Measurements from ENCODE around the gene SYNE3. TPM values are rescaled to one million over a fixed set of nuclear protein-coding genes. Genes with fewer than 3 reads are reported as not detected.

SYNE3 gene
- total and polyA plus RNA-seq, 7 donors = 0.45 to 4.7 (median 3.4) TPM

DNA sequence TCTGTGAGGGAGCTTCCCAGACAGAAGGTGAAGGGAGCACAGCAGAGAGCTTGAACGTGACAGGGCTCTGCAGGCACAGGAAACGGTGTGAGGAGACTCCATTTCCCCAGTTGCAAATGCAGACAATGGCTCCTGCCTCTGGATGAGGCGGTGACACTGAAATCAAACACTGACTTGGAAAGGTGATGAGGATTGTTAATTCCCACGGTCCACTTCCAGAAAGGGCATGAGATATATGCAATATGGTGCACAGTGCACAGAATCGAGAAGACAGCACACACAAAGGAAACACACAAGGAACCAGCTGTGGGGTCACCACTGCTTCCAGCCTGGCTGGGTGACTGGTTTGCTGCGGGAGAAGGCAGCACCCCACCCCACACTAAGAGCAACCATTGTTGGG, 42.0 kb downstream of the SYNE3 start:
- Histone ChIP-seq H3K4me3 (no peak overlapping the region), H3K27me3 (ENCODE audit: insufficient read depth in 3 of 3, low read length in 2 of 3) (no peaks in the 10 kb centered on the region), H3K9me3 (no peaks in the 10 kb centered on the region), H3K27ac (no peak overlapping the region), H3K4me1 (peaks cover 14% of the 10 kb centered on the region), H3K36me3 (ENCODE audit: insufficient read depth in 1 of 2, low read depth in 1 of 2) (peaks cover 0 to 12% of the 10 kb centered on the region in 2 donors)
- intact Hi-C loops (cut with DNase I) = no loop called here
- TF ChIP-seq, protein P1, sequence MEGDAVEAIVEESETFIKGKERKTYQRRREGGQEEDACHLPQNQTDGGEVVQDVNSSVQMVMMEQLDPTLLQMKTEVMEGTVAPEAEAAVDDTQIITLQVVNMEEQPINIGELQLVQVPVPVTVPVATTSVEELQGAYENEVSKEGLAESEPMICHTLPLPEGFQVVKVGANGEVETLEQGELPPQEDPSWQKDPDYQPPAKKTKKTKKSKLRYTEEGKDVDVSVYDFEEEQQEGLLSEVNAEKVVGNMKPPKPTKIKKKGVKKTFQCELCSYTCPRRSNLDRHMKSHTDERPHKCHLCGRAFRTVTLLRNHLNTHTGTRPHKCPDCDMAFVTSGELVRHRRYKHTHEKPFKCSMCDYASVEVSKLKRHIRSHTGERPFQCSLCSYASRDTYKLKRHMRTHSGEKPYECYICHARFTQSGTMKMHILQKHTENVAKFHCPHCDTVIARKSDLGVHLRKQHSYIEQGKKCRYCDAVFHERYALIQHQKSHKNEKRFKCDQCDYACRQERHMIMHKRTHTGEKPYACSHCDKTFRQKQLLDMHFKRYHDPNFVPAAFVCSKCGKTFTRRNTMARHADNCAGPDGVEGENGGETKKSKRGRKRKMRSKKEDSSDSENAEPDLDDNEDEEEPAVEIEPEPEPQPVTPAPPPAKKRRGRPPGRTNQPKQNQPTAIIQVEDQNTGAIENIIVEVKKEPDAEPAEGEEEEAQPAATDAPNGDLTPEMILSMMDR (IDR thresholded peaks at IDR 0.05) = no peak
- 76 to 88% (median 87%) methylated on average over 6 of the region's 6 CpGs for WGBS, 3 donors
- no peak for ATAC-seq
- peak in 1 of 2 donors; percentile 24 for DNase-seq

DNA sequence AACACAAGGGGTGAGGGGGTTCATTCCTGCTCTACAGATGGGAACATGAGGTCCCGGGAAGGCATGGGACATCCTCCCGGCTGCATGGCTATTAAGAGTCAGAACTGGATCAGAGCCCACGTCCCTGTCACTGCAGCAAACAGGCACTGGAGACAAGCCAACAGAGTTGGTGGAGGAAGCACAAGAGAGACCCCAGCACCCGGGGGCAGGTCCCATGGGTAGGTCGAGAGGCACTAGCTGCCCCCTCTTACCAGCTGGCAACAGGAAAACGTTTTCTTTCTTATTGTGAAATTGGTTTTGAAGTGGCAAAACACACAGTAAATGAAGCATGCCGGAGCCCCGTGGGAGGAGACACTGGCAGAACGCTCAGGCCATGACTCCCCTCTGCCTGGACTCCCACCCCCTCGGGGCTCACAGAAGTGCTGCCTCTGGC, 43.6 kb downstream of the SYNE3 start:
- intact Hi-C loops (cut with DNase I) = no loop called here
- no peaks in the 10 kb centered on the region for H3K9me3 ChIP-seq
- H3K4me3 ChIP-seq = no peak overlapping the region
- ATAC-seq (peak in 2 of 4 donors; percentile 14 to 28), DNase-seq (peak; percentile 52 to 74)
- TF ChIP-seq, protein P1 (IDR thresholded peaks at IDR 0.05) = no peak
- peaks cover 0 to 12% of the 10 kb centered on the region in 2 donors for H3K36me3 ChIP-seq (ENCODE audit: insufficient read depth in 1 of 2, low read depth in 1 of 2)
- no peak overlapping the region for H3K27ac ChIP-seq
- 34 to 52% (median 35%) methylated on average over 10 of the region's 10 CpGs for WGBS, 3 donors
- peaks cover 14% of the 10 kb centered on the region for H3K4me1 ChIP-seq
- H3K27me3 ChIP-seq (ENCODE audit: insufficient read depth in 3 of 3, low read length in 2 of 3) = no peaks in the 10 kb centered on the region

DNA sequence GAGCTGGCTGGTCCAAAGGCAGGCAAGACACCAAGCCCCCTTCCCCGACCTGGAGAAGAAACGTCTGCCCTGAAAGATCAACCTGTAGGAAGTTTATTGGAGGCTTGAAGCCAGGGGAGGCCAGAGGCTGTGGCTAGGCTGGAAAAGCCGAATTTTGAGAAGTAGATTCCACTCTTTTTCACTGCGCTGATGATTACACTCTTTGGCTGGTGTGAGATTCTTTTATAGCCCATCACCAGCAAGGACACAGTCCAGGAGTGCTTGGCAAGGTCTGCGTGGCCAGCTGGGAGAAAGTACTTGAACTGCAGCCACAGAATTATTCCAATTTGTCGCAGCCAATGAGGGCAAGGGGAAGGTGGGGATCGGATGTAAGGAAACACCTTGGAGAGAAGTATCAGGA, 45.0 kb downstream of the SYNE3 start:
- TF ChIP-seq, protein P1 (IDR thresholded peaks at IDR 0.05) = no peak
- no peaks in the 10 kb centered on the region for H3K27me3 ChIP-seq (ENCODE audit: insufficient read depth in 3 of 3, low read length in 2 of 3)
- H3K4me3 ChIP-seq = no peak overlapping the region
- DNase-seq (no peak), ATAC-seq (peak; percentile 54 to 78 (median 68))
- intact Hi-C loops (cut with DNase I) = no loop called here
- no peak overlapping the region for H3K27ac ChIP-seq
- no peaks in the 10 kb centered on the region for H3K9me3 ChIP-seq
- WGBS, 3 donors = 19 to 26% (median 25%) methylated on average over 7 of the region's 7 CpGs
- peaks cover 0 to 18% of the 10 kb centered on the region in 2 donors for H3K36me3 ChIP-seq (ENCODE audit: insufficient read depth in 1 of 2, low read depth in 1 of 2)
- H3K4me1 ChIP-seq = peaks cover 14% of the 10 kb centered on the region

DNA sequence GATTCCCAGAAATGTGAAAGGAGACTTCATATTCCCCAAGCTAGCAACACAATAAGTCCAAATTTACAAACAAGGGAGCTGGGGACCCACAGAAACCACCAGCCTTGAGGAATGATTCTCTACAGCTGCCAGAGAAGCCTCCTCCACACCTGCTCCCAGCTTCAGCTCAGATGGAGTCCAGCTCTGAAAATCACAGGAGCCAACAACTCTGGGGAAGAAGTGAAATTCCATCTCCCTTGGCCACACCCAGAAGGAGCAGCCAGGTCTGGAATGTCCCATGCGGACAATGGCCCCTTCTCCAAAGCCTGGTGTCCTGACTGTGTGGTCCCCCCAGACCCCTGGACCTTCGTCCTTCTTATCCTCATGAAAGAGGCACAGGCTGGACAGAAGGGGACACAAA, 45.4 kb downstream of the SYNE3 start:
- peaks cover 14% of the 10 kb centered on the region for H3K4me1 ChIP-seq
- DNase-seq = peak in 1 of 2 donors; percentile 42
- ATAC-seq = peak in 3 of 4 donors; percentile 25 to 48 (median 39)
- no peaks in the 10 kb centered on the region for H3K9me3 ChIP-seq
- peaks cover 0 to 18% of the 10 kb centered on the region in 2 donors for H3K36me3 ChIP-seq (ENCODE audit: insufficient read depth in 1 of 2, low read depth in 1 of 2)
- H3K27me3 ChIP-seq (ENCODE audit: insufficient read depth in 3 of 3, low read length in 2 of 3) = no peaks in the 10 kb centered on the region
- TF ChIP-seq, protein P1 (IDR thresholded peaks at IDR 0.05) = no peak
- H3K27ac ChIP-seq = no peak overlapping the region
- 30 to 44% (median 42%) methylated on average over 2 of the region's 2 CpGs for WGBS, 3 donors
- no peak overlapping the region for H3K4me3 ChIP-seq
- intact Hi-C loops (cut with DNase I) = no loop called here

DNA sequence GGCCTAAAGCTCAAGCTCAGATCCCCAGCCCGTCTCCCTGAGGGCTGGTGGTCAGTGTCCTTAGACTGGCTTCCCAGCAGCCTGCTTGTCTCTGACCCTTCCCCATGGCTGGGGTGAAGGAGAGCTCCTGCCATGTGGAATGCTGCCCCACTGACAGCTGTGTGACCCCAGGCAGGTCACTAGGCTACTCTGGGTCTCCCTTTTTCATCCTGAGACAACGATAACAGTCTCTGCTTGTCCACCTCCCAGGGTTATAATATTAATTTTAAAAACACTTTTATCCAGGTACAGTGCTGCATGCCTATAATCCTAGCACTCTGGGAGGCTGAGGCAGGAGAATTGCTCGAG, 47.3 kb downstream of the SYNE3 start:
- Histone ChIP-seq H3K36me3 (ENCODE audit: insufficient read depth in 1 of 2, low read depth in 1 of 2) (peaks cover 0 to 8% of the 10 kb centered on the region in 2 donors), H3K9me3 (no peaks in the 10 kb centered on the region), H3K4me3 (no peak overlapping the region), H3K4me1 (peaks cover 19% of the 10 kb centered on the region), H3K27ac (no peak overlapping the region), H3K27me3 (ENCODE audit: insufficient read depth in 3 of 3, low read length in 2 of 3) (no peaks in the 10 kb centered on the region)
- no peak for DNase-seq
- intact Hi-C loops (cut with DNase I) = no loop called here
- TF ChIP-seq, protein P1 (IDR thresholded peaks at IDR 0.05) = no peak
- 73 to 93% (median 77%) methylated on average over 3 of the region's 3 CpGs for WGBS, 3 donors
- no peak for ATAC-seq
